GM18502 (cell line): ENCODE measurements around the gene CPT2.

Experiments used
- ATAC-seq: cut with Tn5 transposase; IDR thresholded peaks from one replicate; pipeline ENCODE4 v1.9.1; 2021; ENCODE audit warnings: mild to moderate bottlenecking; ENCODE audit not compliant: unreplicated experiment, poor library complexity

Gene CPT2

GRCh38 chr1:53258216-53258615 lies 61.6 kb downstream of the CPT2 start:
- no peak for ATAC-seq

GRCh38 chr1:53259932-53260331 lies 63.3 kb downstream of the CPT2 start:
- ATAC-seq: no peak

- ATAC-seq: no peak
Measured at GRCh38 chr1:53260631-53261247, 64.1 kb downstream of the CPT2 start.

GRCh38 chr1:53262000-53262399 lies 65.4 kb downstream of the CPT2 start:
- ATAC-seq: no peak
